HEK293 (cell line): ENCODE measurements around the gene RPRD1B.

Experiments used
- KLF8 ChIP-seq: fragments of 450-650 bp; formaldehyde crosslinking; IDR thresholded peaks from 2 replicates; pipeline ENCODE4 v1.5.1; 2016; ENCODE audit warnings: missing biosample characterization, missing genetic modification characterization
- ZBTB17 ChIP-seq: fragments of 450-650 bp; formaldehyde crosslinking; IDR thresholded peaks from 2 replicates; pipeline ENCODE4 v1.5.1; 2016; ENCODE audit warnings: missing biosample characterization, missing genetic modification characterization
- ZNF324 ChIP-seq: fragments of 450-650 bp; formaldehyde crosslinking; IDR thresholded peaks from 2 replicates; pipeline ENCODE4 v1.5.1; 2016; ENCODE audit warnings: missing biosample characterization, missing genetic modification characterization
- ZNF350 ChIP-seq: fragments of 450-650 bp; formaldehyde crosslinking; IDR thresholded peaks from 2 replicates; pipeline ENCODE4 v1.5.0; 2017; ENCODE audit warnings: missing biosample characterization, mild to moderate bottlenecking, missing genetic modification characterization
- ZNF623 ChIP-seq: fragments of 450-650 bp; formaldehyde crosslinking; IDR thresholded peaks from 2 replicates; pipeline ENCODE4 v1.5.1; 2016; ENCODE audit warnings: missing biosample characterization, missing genetic modification characterization
- ZNF830 ChIP-seq: fragments of 450-650 bp; IDR thresholded peaks from 2 replicates; pipeline ENCODE4 v1.5.0; 2018; ENCODE audit warnings: missing biosample characterization, missing genetic modification characterization, low read depth, mild to moderate bottlenecking, moderate library complexity
- TF ChIP-seq, protein P1 (sequence below): fragments of 450-650 bp; formaldehyde crosslinking; IDR thresholded peaks from 2 replicates; pipeline ENCODE4 v1.5.1; 2016; ENCODE audit warnings: missing biosample characterization, missing genetic modification characterization
- TF ChIP-seq, protein P2 (sequence below): sonication (generic); formaldehyde crosslinking; IDR thresholded peaks from 2 replicates; pipeline ENCODE4 v1.8.1; 2022; ENCODE audit warnings: mild to moderate bottlenecking, moderate library complexity, missing genetic modification reagents

DNA sequence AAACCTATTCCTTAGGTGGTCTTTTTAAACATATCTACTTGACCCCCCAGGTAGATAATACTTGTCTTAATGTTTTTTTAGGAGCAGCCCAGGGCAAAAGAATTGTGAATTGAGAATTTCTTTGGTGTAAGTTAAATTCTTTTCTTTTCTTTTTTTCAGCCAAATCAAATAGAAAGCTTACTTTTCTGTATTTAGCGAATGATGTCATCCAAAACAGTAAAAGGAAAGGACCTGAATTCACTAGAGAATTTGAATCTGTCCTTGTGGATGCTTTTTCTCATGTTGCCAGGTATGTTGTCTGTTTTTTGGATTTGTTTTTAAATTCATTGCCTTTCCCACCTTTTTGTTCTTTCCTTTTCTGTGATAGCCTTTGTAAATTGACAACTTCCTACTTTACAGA, 6.7 kb downstream of the RPRD1B start:
- TF ChIP-seq KLF8 (tag by site-specific recombination), result no peak
- TF ChIP-seq, protein P1, sequence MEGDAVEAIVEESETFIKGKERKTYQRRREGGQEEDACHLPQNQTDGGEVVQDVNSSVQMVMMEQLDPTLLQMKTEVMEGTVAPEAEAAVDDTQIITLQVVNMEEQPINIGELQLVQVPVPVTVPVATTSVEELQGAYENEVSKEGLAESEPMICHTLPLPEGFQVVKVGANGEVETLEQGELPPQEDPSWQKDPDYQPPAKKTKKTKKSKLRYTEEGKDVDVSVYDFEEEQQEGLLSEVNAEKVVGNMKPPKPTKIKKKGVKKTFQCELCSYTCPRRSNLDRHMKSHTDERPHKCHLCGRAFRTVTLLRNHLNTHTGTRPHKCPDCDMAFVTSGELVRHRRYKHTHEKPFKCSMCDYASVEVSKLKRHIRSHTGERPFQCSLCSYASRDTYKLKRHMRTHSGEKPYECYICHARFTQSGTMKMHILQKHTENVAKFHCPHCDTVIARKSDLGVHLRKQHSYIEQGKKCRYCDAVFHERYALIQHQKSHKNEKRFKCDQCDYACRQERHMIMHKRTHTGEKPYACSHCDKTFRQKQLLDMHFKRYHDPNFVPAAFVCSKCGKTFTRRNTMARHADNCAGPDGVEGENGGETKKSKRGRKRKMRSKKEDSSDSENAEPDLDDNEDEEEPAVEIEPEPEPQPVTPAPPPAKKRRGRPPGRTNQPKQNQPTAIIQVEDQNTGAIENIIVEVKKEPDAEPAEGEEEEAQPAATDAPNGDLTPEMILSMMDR (tag by site-specific recombination), result no peak
- no peak for TF ChIP-seq ZNF324 (tag by site-specific recombination)
- TF ChIP-seq, protein P2, sequence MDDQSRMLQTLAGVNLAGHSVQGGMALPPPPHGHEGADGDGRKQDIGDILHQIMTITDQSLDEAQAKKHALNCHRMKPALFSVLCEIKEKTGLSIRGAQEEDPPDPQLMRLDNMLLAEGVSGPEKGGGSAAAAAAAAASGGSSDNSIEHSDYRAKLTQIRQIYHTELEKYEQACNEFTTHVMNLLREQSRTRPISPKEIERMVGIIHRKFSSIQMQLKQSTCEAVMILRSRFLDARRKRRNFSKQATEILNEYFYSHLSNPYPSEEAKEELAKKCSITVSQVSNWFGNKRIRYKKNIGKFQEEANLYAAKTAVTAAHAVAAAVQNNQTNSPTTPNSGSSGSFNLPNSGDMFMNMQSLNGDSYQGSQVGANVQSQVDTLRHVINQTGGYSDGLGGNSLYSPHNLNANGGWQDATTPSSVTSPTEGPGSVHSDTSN, result no peak
- TF ChIP-seq ZNF350 (tag by site-specific recombination), result no peak
- TF ChIP-seq ZNF623 (tag by site-specific recombination), result no peak
- no peak for TF ChIP-seq ZBTB17 (tag by site-specific recombination)
- no peak for TF ChIP-seq ZNF830
